ENCODE results near the gene FCRL5.

Gene FCRL5

DNA sequence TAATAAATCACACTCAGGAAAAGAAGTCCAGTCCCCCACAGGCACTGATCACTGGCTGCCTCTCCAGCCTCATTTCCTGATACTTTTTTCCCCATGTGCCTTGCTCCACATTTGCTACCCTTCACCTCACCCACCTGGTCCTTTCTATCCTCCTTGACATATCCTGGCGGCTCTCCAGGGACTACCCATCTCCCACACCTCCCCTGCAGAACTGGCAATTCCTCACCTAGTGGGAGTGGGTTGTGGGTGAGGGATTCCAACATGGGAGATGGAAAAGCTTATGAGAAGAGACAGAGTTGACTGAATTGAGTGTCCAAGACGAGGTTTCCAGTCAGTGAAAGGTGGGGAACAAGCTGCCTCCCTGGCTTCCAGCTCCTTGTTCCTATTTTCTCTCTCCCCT, 69.6 kb downstream of the FCRL5 start:
- no peaks in the 10 kb centered on the region for H3K27me3 ChIP-seq (ENCODE audit: insufficient read depth, low read length, poor library complexity, severe bottlenecking)
- H3K4me3 ChIP-seq (ENCODE audit: low read length, poor library complexity, severe bottlenecking), result no peak overlapping the region
- peaks cover 10% of the 10 kb centered on the region; the same call in 1 of the 2 replicates for H3K9me3 ChIP-seq (ENCODE audit: insufficient read depth, low read depth, low read length)
- no peaks in the 10 kb centered on the region for H3F3A ChIP-seq (ENCODE audit: low read depth)
- H2AFZ ChIP-seq (ENCODE audit: low read length), result no peak overlapping the region
- peaks cover 9% of the 10 kb centered on the region for H3K4me1 ChIP-seq (ENCODE audit: insufficient read depth, low read length, poor library complexity, severe bottlenecking)
- no peaks in the 10 kb centered on the region for H4K20me1 ChIP-seq (ENCODE audit: insufficient read depth, low read length, poor library complexity, severe bottlenecking)
- no peak overlapping the region for H3K9ac ChIP-seq (ENCODE audit: low read depth, low read length, poor library complexity, severe bottlenecking)
- no peak overlapping the region for H3K4me2 ChIP-seq (ENCODE audit: low read depth, low read length, poor library complexity, severe bottlenecking)
- no peaks in the 10 kb centered on the region for H3K36me3 ChIP-seq (ENCODE audit: insufficient read depth, low read length)
- no peak for TF ChIP-seq EZH2phosphoT487 (IDR thresholded peaks at IDR 0.05; ENCODE audit: borderline replicate concordance)
- TF ChIP-seq, protein P1, sequence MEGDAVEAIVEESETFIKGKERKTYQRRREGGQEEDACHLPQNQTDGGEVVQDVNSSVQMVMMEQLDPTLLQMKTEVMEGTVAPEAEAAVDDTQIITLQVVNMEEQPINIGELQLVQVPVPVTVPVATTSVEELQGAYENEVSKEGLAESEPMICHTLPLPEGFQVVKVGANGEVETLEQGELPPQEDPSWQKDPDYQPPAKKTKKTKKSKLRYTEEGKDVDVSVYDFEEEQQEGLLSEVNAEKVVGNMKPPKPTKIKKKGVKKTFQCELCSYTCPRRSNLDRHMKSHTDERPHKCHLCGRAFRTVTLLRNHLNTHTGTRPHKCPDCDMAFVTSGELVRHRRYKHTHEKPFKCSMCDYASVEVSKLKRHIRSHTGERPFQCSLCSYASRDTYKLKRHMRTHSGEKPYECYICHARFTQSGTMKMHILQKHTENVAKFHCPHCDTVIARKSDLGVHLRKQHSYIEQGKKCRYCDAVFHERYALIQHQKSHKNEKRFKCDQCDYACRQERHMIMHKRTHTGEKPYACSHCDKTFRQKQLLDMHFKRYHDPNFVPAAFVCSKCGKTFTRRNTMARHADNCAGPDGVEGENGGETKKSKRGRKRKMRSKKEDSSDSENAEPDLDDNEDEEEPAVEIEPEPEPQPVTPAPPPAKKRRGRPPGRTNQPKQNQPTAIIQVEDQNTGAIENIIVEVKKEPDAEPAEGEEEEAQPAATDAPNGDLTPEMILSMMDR (conservative IDR thresholded peaks at IDR 0.05; ENCODE audit: low read length), result no peak
- no peaks in the 10 kb centered on the region for H3K79me2 ChIP-seq (ENCODE audit: insufficient read depth, low read length)
- H3K9me2 ChIP-seq (replicated peaks; ENCODE audit: low read depth, low read length), result no peaks in the 10 kb centered on the region

DNA sequence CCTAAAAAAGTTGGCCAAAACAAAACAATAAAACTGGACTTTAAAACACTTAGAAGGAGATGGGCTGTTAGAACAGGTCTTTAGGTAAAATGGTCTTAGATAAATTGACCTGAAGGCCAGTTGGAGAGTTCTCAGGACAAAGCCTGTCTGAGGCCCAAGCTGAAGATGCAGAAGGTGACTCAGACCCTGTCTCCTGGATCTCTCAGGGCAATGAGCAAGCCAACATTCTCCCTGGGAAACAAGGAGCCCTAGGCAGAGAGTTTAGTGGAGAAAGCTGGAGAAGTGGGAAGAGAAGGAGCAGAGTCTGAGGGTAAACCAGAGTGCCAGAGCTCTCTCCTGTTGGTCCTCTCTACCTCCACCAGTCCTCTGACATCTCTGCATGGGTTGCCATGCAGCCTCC, 70.1 kb downstream of the FCRL5 start:
- H3K27me3 ChIP-seq (ENCODE audit: insufficient read depth, low read length, poor library complexity, severe bottlenecking), result no peaks in the 10 kb centered on the region

DNA sequence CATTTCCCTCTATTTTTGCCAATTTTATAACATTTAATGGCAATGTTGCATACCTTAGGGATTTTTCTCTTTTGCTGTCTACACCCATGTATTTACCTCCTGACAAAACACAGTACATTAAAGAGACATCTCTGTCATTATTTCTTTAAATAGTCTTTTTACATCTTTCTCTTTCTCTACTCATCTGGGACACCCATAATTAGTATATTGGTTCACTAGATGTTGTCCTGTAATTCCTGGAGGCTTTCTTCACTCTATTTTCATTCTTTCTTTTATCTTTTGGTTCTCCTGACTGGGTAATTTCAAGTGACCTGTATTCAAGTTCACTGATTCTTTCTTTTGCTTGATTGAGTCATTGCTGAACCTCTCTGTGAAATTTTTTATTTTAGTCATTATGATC, 74.3 kb downstream of the FCRL5 start:
- no peak overlapping the region for H3K4me3 ChIP-seq (ENCODE audit: low read length, poor library complexity, severe bottlenecking)
- H3K4me1 ChIP-seq (ENCODE audit: insufficient read depth, low read length, poor library complexity, severe bottlenecking), result no peaks in the 10 kb centered on the region
- TF ChIP-seq EZH2phosphoT487 (IDR thresholded peaks at IDR 0.05; ENCODE audit: borderline replicate concordance), result no peak
- TF ChIP-seq, protein P1 (conservative IDR thresholded peaks at IDR 0.05; ENCODE audit: low read length), result no peak
- H3K27me3 ChIP-seq (ENCODE audit: insufficient read depth, low read length, poor library complexity, severe bottlenecking), result no peaks in the 10 kb centered on the region
- no peaks in the 10 kb centered on the region for H3K79me2 ChIP-seq (ENCODE audit: insufficient read depth, low read length)
- peaks cover 12% of the 10 kb centered on the region; the same call in 1 of the 2 replicates for H3K9me3 ChIP-seq (ENCODE audit: insufficient read depth, low read depth, low read length)
- no peaks in the 10 kb centered on the region for H3K36me3 ChIP-seq (ENCODE audit: insufficient read depth, low read length)
- H2AFZ ChIP-seq (ENCODE audit: low read length), result no peak overlapping the region
- H3K9me2 ChIP-seq (replicated peaks; ENCODE audit: low read depth, low read length), result no peaks in the 10 kb centered on the region
- H3K9ac ChIP-seq (ENCODE audit: low read depth, low read length, poor library complexity, severe bottlenecking), result no peak overlapping the region
- H3K4me2 ChIP-seq (ENCODE audit: low read depth, low read length, poor library complexity, severe bottlenecking), result no peak overlapping the region
- H4K20me1 ChIP-seq (ENCODE audit: insufficient read depth, low read length, poor library complexity, severe bottlenecking), result no peaks in the 10 kb centered on the region
- no peaks in the 10 kb centered on the region for H3F3A ChIP-seq (ENCODE audit: low read depth)

More for the DNA sequence above, 70.1 kb downstream of the FCRL5 start:
- Histone ChIP-seq H3K79me2 (ENCODE audit: insufficient read depth, low read length) (no peaks in the 10 kb centered on the region), H2AFZ (ENCODE audit: low read length) (no peak overlapping the region), H3K9ac (ENCODE audit: low read depth, low read length, poor library complexity, severe bottlenecking) (no peak overlapping the region), H3F3A (ENCODE audit: low read depth) (no peaks in the 10 kb centered on the region), H3K36me3 (ENCODE audit: insufficient read depth, low read length) (no peaks in the 10 kb centered on the region), H3K4me3 (ENCODE audit: low read length, poor library complexity, severe bottlenecking) (no peak overlapping the region), H3K4me2 (ENCODE audit: low read depth, low read length, poor library complexity, severe bottlenecking) (no peak overlapping the region), H3K9me2 (replicated peaks; ENCODE audit: low read depth, low read length) (no peaks in the 10 kb centered on the region), H3K4me1 (ENCODE audit: insufficient read depth, low read length, poor library complexity, severe bottlenecking) (peaks cover 9% of the 10 kb centered on the region), H4K20me1 (ENCODE audit: insufficient read depth, low read length, poor library complexity, severe bottlenecking) (no peaks in the 10 kb centered on the region), H3K9me3 (ENCODE audit: insufficient read depth, low read depth, low read length) (peaks cover 12% of the 10 kb centered on the region; the same call in 1 of the 2 replicates)
- TF ChIP-seq, protein P1 (conservative IDR thresholded peaks at IDR 0.05; ENCODE audit: low read length), result no peak
- no peak for TF ChIP-seq EZH2phosphoT487 (IDR thresholded peaks at IDR 0.05; ENCODE audit: borderline replicate concordance)
